Panc1 (cell line): Measurements from ENCODE around the gene NTN5. TPM values are rescaled to one million over a fixed set of nuclear protein-coding genes. Genes with fewer than 3 reads are reported as not detected.

ENCODE experiments used
- ATAC-seq: fragments of 200-7000 bp; cut with Tn5 transposase; 2 replicates; pipeline ENCODE4 v1.9.1; 2020; ENCODE audit warnings: mild to moderate bottlenecking, moderate library complexity
- BruUV-seq: library from RNA; stranded (reverse); fragments of 400-500 nt; replicated peaks from 2 replicates; lab custom pipeline; 2021; lab: Mats Ljungman, UMichigan
- CTCF ChIA-PET: fragments of 300-600 bp; sonication (Branson Sonifier 250); formaldehyde crosslinking; loops from one replicate; lab custom pipeline; 2022; ENCODE audit warnings: antibody characterized with exemption; lab: Charles Lee
- POLR2A ChIA-PET: fragments of 300-600 bp; sonication (Branson Sonifier 250); formaldehyde crosslinking; loops from one replicate; lab custom pipeline; 2022; ENCODE audit warnings: antibody characterized with exemption; lab: Charles Lee
- DNase-seq: peaks from one replicate; pipeline ENCODE4 v3.0.0-alpha.2; 2010; ENCODE audit warnings: low read depth, low spot score
- H3K27ac ChIP-seq: 2 replicates; pipeline ENCODE4 v1.5.1; 2011; ENCODE audit warnings: mild to moderate bottlenecking, low read length, inconsistent platforms
- H3K27me3 ChIP-seq: fragments of 200-500 bp; sonication (Bioruptor generic); 2 replicates; pipeline ENCODE4 v1.6.0; 2014; ENCODE audit warnings: low read length, inconsistent platforms; ENCODE audit not compliant: control insufficient read depth, insufficient read depth
- H3K36me3 ChIP-seq: fragments of 200-500 bp; sonication (Bioruptor generic); 2 replicates; pipeline ENCODE4 v1.5.1; 2014; ENCODE audit warnings: inconsistent platforms, mild to moderate bottlenecking, low read length, moderate library complexity; ENCODE audit not compliant: control insufficient read depth, insufficient read depth
- H3K4me1 ChIP-seq: 2 replicates; pipeline ENCODE4 v1.5.1; 2011; ENCODE audit warnings: inconsistent platforms, mild to moderate bottlenecking, low read length, moderate library complexity; ENCODE audit not compliant: control insufficient read depth, insufficient read depth
- H3K4me3 ChIP-seq, 2 experiments: 2 replicates each; pipeline ENCODE4 v1.5.1; 2011 to 2012; ENCODE audit warnings: low read depth in 2 of 2, low read length in 2 of 2, mild to moderate bottlenecking in 2 of 2, inconsistent platforms in 1 of 2, moderate library complexity in 1 of 2
- H3K9me3 ChIP-seq: fragments of 200-500 bp; sonication (Bioruptor generic); 2 replicates; pipeline ENCODE4 v1.5.1; 2014; ENCODE audit warnings: low read depth, mild to moderate bottlenecking, inconsistent platforms, low read length, moderate library complexity; ENCODE audit not compliant: control insufficient read depth, insufficient read depth
- POLR2AphosphoS5 ChIP-seq: IDR thresholded peaks from 2 replicates; pipeline ENCODE4 v1.6.1; 2012; ENCODE audit warnings: mild to moderate bottlenecking, low read depth, low read length, moderate library complexity
- SIN3A ChIP-seq: IDR thresholded peaks from 2 replicates; pipeline ENCODE4 v1.6.1; 2012; ENCODE audit warnings: low read depth, mild to moderate bottlenecking, low read length, moderate library complexity, borderline replicate concordance; ENCODE audit not compliant: insufficient read depth
- TCF7L2 ChIP-seq: IDR thresholded peaks from 2 replicates; pipeline ENCODE4 v1.6.1; 2011; ENCODE audit warnings: mild to moderate bottlenecking, low read depth, low read length, inconsistent platforms
- in situ Hi-C: cut with HindIII; loops from 2 replicates; pipeline ENCODE4 v1.10.0; 2016; ENCODE audit warnings: low sequenced_read_pairs, low pct_unique_long_range_greater_than_20kb
- intact Hi-C: fragments of 100-400 bp; cut with micrococcal nuclease; formaldehyde crosslinking; loops from one replicate; pipeline ENCODE4 v1.10.0; 2022; ENCODE audit not compliant: unreplicated experiment
- total RNA-seq: library from RNA; stranded (reverse); gene quantifications from one replicate; pipeline ENCODE4 v1.2.1, GENCODE V29; 2021; ENCODE audit not compliant: unreplicated experiment
- TF ChIP-seq, protein P1 (sequence below), 2 experiments: IDR thresholded peaks; 2 replicates each; pipeline ENCODE4 v1.6.1; 2011 to 2012; ENCODE audit warnings: low read depth in 2 of 2, control low read depth in 1 of 2, low read length in 1 of 2, mild to moderate bottlenecking in 1 of 2, moderate library complexity in 1 of 2; ENCODE audit not compliant: insufficient read depth in 1 of 2
- TF ChIP-seq, protein P2 (sequence below): fragments of 450-650 bp; IDR thresholded peaks from 2 replicates; pipeline ENCODE4 v1.5.1; 2017; ENCODE audit warnings: mild to moderate bottlenecking

NTN5 gene
- total RNA-seq, 1 experiment from 2014 or later: 0.23 TPM

DNA sequence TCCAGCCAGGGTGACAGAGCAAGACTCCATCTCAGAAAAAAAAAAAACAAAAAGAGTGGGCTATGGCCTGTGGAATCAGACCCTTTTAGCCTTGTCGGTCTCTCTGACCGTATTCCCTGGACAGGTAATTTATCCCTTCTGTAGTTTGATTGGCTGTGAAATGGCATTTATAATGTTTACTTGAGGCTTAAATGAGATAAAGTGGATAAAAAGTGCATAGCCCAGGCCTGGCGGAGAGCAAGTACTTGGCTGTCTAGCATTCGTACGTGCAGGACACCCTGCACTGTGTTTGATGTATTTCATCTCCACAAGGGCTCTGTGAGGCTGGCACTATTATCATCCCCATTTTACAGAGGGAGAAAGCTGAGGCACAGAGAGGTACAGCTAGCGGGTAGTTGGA lies 7.0 kb downstream of the NTN5 start:
- no peaks in the 10 kb centered on the region for H3K27me3 ChIP-seq
- intact Hi-C loops: no loop called here
- no peak overlapping the region for H3K4me3 ChIP-seq
- no peak for TF ChIP-seq SIN3A
- TF ChIP-seq, protein P1, sequence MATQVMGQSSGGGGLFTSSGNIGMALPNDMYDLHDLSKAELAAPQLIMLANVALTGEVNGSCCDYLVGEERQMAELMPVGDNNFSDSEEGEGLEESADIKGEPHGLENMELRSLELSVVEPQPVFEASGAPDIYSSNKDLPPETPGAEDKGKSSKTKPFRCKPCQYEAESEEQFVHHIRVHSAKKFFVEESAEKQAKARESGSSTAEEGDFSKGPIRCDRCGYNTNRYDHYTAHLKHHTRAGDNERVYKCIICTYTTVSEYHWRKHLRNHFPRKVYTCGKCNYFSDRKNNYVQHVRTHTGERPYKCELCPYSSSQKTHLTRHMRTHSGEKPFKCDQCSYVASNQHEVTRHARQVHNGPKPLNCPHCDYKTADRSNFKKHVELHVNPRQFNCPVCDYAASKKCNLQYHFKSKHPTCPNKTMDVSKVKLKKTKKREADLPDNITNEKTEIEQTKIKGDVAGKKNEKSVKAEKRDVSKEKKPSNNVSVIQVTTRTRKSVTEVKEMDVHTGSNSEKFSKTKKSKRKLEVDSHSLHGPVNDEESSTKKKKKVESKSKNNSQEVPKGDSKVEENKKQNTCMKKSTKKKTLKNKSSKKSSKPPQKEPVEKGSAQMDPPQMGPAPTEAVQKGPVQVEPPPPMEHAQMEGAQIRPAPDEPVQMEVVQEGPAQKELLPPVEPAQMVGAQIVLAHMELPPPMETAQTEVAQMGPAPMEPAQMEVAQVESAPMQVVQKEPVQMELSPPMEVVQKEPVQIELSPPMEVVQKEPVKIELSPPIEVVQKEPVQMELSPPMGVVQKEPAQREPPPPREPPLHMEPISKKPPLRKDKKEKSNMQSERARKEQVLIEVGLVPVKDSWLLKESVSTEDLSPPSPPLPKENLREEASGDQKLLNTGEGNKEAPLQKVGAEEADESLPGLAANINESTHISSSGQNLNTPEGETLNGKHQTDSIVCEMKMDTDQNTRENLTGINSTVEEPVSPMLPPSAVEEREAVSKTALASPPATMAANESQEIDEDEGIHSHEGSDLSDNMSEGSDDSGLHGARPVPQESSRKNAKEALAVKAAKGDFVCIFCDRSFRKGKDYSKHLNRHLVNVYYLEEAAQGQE (IDR thresholded peaks at IDR 0.05; ENCODE audit: insufficient read depth in 1 of 2, low read depth in 2 of 2, low read length in 1 of 2): no peak
- TF ChIP-seq, protein P2, sequence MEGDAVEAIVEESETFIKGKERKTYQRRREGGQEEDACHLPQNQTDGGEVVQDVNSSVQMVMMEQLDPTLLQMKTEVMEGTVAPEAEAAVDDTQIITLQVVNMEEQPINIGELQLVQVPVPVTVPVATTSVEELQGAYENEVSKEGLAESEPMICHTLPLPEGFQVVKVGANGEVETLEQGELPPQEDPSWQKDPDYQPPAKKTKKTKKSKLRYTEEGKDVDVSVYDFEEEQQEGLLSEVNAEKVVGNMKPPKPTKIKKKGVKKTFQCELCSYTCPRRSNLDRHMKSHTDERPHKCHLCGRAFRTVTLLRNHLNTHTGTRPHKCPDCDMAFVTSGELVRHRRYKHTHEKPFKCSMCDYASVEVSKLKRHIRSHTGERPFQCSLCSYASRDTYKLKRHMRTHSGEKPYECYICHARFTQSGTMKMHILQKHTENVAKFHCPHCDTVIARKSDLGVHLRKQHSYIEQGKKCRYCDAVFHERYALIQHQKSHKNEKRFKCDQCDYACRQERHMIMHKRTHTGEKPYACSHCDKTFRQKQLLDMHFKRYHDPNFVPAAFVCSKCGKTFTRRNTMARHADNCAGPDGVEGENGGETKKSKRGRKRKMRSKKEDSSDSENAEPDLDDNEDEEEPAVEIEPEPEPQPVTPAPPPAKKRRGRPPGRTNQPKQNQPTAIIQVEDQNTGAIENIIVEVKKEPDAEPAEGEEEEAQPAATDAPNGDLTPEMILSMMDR: no peak
- no peak for TF ChIP-seq TCF7L2
- TF ChIP-seq POLR2AphosphoS5: no peak
- POLR2A ChIA-PET: interaction anchor here (0.6 kb wide), 1 partner anchor 296 kb away, joined by 4 read pairs; no protein-coding TSS in a partner anchor
- H3K27ac ChIP-seq: no peak overlapping the region
- no TSS peak for BruUV-seq
- ATAC-seq (no peak), DNase-seq (no peak)
- no peaks in the 10 kb centered on the region for H3K9me3 ChIP-seq
- in situ Hi-C loops: no loop called here
- H3K36me3 ChIP-seq: no peaks in the 10 kb centered on the region
- CTCF ChIA-PET: interaction anchor here (1.2 kb wide), 1 partner anchor 73 kb away, joined by 3 read pairs; no protein-coding TSS in a partner anchor
- no peaks in the 10 kb centered on the region for H3K4me1 ChIP-seq

DNA sequence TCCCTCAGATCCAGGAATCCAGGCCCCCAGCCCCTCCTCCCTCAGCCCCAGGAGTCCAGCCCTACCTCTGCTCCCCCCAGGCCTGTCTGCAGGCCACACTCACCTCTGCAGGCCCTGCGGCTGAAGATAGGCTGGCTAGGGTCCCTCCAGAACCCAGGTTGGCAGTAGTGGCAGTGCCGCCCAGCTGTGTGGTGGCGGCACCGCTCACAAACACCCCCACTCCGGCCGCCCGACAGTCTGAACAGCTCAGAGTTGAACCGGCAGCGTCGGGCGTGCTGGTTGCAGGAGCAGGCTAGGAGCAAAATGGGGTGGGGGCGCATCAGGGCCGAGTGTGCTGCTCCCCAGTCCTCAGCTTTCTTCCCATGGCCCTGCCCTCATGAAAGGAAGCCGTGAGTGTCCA lies 8.3 kb downstream of the NTN5 start:
- BruUV-seq: no TSS peak
- ATAC-seq (no peak), DNase-seq (no peak)
- ChIA-PET CTCF (interaction anchor here (0.7 kb wide), 1 partner anchor 13 kb away, joined by 3 read pairs; no protein-coding TSS in a partner anchor), POLR2A (no interaction called here)
- Histone ChIP-seq H3K36me3 (no peaks in the 10 kb centered on the region), H3K27me3 (no peaks in the 10 kb centered on the region), H3K27ac (no peak overlapping the region), H3K4me1 (no peaks in the 10 kb centered on the region), H3K9me3 (no peaks in the 10 kb centered on the region), H3K4me3 (no peak overlapping the region)
- in situ Hi-C loops: no loop called here
- intact Hi-C loops: no loop called here
- TF ChIP-seq, protein P1 (IDR thresholded peaks at IDR 0.05; ENCODE audit: insufficient read depth in 1 of 2, low read depth in 2 of 2, low read length in 1 of 2): no peak
- no peak for TF ChIP-seq POLR2AphosphoS5
- TF ChIP-seq, protein P2: no peak
